ENCODE data around the gene SMARCD3.

Gene SMARCD3

GRCh38 chr7:151226875-151227782, 21.4 kb downstream of the SMARCD3 start, which contains the start of gene ABCF2:
TSS of gene ABCF2 (minus strand) at chr7:151227205. CDS start at chr7:151226458, 747 bp downstream.
- H3K4me3 ChIP-seq (ENCODE audit: low read depth, low read length): peak within 1 kb of the TSS; percentile 85
- TF ChIP-seq CTCF (IDR thresholded peaks at IDR 0.05; ENCODE audit: low read depth, low read length): no peak

- H3K4me3 ChIP-seq (ENCODE audit: low read depth, low read length): peak overlapping the region; percentile 85
- TF ChIP-seq CTCF (IDR thresholded peaks at IDR 0.05; ENCODE audit: low read depth, low read length): no peak
Measured at GRCh38 chr7:151226560-151226874, 22.0 kb downstream of the SMARCD3 start.

- H3K4me3 ChIP-seq (ENCODE audit: low read depth, low read length): peak overlapping the region; percentile 85
- TF ChIP-seq CTCF (IDR thresholded peaks at IDR 0.05; ENCODE audit: low read depth, low read length): no peak
Measured at GRCh38 chr7:151225948-151226510, 22.5 kb downstream of the SMARCD3 start.

- H3K4me3 ChIP-seq (ENCODE audit: low read depth, low read length): no peak overlapping the region
- TF ChIP-seq CTCF (IDR thresholded peaks at IDR 0.05; ENCODE audit: low read depth, low read length): no peak
Measured at GRCh38 chr7:151223728-151224127, 24.8 kb downstream of the SMARCD3 start.

- no peak for TF ChIP-seq CTCF (IDR thresholded peaks at IDR 0.05; ENCODE audit: low read depth, low read length)
- H3K4me3 ChIP-seq (ENCODE audit: low read depth, low read length): no peak overlapping the region
Measured at GRCh38 chr7:151218170-151218569, 30.3 kb downstream of the SMARCD3 start.

GRCh38 chr7:151215396-151215795, 33.1 kb downstream of the SMARCD3 start:
- no peak overlapping the region for H3K4me3 ChIP-seq (ENCODE audit: low read depth, low read length)
- TF ChIP-seq CTCF (IDR thresholded peaks at IDR 0.05; ENCODE audit: low read depth, low read length): no peak

- no peak overlapping the region for H3K4me3 ChIP-seq (ENCODE audit: low read depth, low read length)
- TF ChIP-seq CTCF (IDR thresholded peaks at IDR 0.05; ENCODE audit: low read depth, low read length): no peak
Measured at GRCh38 chr7:151213826-151214225, 34.7 kb downstream of the SMARCD3 start.
